Stimulated activated CD8-positive, alpha-beta memory T cell treated with anti-CD3 and anti-CD28 coated beads, Interleukin-7, amount 100 ng/mL, for 48 hours (primary cell): ENCODE measurements around the gene TEX29.

Experiments used
- DNase-seq, 2 donors: peaks; one replicate each; pipeline ENCODE4 v3.0.0-alpha.2; 2020; ENCODE audit warnings: low read depth in 1 of 2; ENCODE audit errors: extremely low read depth in 1 of 2

Gene TEX29

GRCh38 chr13:111319521-111319920, 921 bp upstream of the TEX29 start:
- no peak for DNase-seq

- DNase-seq: no peak
Observed at GRCh38 chr13:111322001-111322915, 1.8 kb downstream of the TEX29 start.

- no peak for DNase-seq
Observed at GRCh38 chr13:111322916-111323331, 2.5 kb downstream of the TEX29 start.

- DNase-seq: no peak
Observed at GRCh38 chr13:111323549-111323948, 3.1 kb downstream of the TEX29 start.

- no peak for DNase-seq
Observed at GRCh38 chr13:111323950-111324651, 3.7 kb downstream of the TEX29 start.

GRCh38 chr13:111324736-111325135, 4.3 kb downstream of the TEX29 start:
- no peak for DNase-seq

GRCh38 chr13:111325146-111325890, 4.9 kb downstream of the TEX29 start:
- no peak for DNase-seq

- no peak for DNase-seq
Observed at GRCh38 chr13:111325941-111326620, 5.6 kb downstream of the TEX29 start.

GRCh38 chr13:111326621-111326965, 6.2 kb downstream of the TEX29 start:
- no peak for DNase-seq

GRCh38 chr13:111326981-111327642, 6.7 kb downstream of the TEX29 start:
- no peak for DNase-seq

GRCh38 chr13:111327730-111328573, 7.5 kb downstream of the TEX29 start:
- no peak for DNase-seq

GRCh38 chr13:111328574-111329410, 8.3 kb downstream of the TEX29 start:
- no peak for DNase-seq

- no peak for DNase-seq
Observed at GRCh38 chr13:111329641-111330040, 9.2 kb downstream of the TEX29 start.

- DNase-seq: no peak
Observed at GRCh38 chr13:111330066-111330610, 9.7 kb downstream of the TEX29 start.

GRCh38 chr13:111335298-111335697, 14.9 kb downstream of the TEX29 start:
- DNase-seq: no peak

GRCh38 chr13:111336666-111337065, 16.2 kb downstream of the TEX29 start:
- DNase-seq: no peak

- no peak for DNase-seq
Observed at GRCh38 chr13:111337206-111337605, 16.8 kb downstream of the TEX29 start.

GRCh38 chr13:111337741-111338140, 17.3 kb downstream of the TEX29 start:
- no peak for DNase-seq
